D721Med (cell line): ENCODE results near the gene CDC40.

Experiments used
- DNase-seq: peaks from one replicate; pipeline ENCODE4 v3.0.0; 2011; ENCODE audit warnings: low spot score; ENCODE audit not compliant: insufficient read length
- FAIRE-seq: peaks from 2 replicates; lab custom pipeline; 2011; peaks lifted over from hg19 to GRCh38; lab: Jason Lieb, UNC
- TF ChIP-seq, protein P1 (sequence below): IDR thresholded peaks from 2 replicates; pipeline ENCODE4 v1.5.1; 2012; ENCODE audit warnings: mild to moderate bottlenecking, control low read depth; ENCODE audit not compliant: insufficient read depth; ENCODE audit errors: missing control alignments

The CDC40 gene

DNA sequence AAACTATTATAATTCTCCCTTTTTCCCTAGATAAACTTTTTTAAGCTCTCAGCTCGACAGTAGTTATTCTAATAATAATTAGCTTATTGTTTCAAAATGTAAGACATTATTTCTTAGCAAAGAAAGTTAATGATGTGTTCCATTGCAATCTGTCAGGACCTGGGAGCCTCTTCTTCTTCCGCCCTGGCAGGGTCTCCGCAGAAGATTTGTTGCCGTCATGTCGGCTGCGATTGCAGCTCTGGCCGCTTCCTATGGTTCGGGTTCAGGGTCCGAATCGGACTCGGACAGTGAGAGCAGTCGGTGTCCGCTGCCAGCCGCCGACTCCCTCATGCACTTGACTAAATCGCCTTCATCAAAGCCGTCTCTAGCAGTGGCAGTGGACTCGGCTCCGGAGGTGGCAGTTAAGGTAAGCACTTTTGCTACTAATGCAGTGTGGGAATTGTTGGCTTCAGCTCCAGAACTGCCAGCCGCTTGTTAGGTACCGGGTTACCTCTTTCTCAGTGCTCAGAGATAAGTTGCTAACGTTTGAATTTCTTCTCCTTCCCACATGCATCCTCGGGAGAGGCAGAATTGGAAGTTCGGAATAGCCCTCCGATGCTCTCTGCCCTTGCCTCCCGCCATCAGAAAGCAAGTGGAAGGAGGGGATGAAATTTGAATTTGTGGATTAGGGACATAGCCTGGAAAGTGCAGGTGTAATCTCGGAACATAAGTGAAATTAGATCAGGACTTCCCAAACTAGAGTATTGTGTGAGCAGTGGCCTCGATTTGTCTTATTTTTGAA lies at the start of gene CDC40:
Gene CDC40, plus strand, starts transcription at position 200 of the 781 bp plus-strand sequence. Its CDS starts 18 bp downstream, at position 218.
- FAIRE-seq = no peak
- TF ChIP-seq, protein P1, sequence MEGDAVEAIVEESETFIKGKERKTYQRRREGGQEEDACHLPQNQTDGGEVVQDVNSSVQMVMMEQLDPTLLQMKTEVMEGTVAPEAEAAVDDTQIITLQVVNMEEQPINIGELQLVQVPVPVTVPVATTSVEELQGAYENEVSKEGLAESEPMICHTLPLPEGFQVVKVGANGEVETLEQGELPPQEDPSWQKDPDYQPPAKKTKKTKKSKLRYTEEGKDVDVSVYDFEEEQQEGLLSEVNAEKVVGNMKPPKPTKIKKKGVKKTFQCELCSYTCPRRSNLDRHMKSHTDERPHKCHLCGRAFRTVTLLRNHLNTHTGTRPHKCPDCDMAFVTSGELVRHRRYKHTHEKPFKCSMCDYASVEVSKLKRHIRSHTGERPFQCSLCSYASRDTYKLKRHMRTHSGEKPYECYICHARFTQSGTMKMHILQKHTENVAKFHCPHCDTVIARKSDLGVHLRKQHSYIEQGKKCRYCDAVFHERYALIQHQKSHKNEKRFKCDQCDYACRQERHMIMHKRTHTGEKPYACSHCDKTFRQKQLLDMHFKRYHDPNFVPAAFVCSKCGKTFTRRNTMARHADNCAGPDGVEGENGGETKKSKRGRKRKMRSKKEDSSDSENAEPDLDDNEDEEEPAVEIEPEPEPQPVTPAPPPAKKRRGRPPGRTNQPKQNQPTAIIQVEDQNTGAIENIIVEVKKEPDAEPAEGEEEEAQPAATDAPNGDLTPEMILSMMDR = no peak
- no peak for DNase-seq

DNA sequence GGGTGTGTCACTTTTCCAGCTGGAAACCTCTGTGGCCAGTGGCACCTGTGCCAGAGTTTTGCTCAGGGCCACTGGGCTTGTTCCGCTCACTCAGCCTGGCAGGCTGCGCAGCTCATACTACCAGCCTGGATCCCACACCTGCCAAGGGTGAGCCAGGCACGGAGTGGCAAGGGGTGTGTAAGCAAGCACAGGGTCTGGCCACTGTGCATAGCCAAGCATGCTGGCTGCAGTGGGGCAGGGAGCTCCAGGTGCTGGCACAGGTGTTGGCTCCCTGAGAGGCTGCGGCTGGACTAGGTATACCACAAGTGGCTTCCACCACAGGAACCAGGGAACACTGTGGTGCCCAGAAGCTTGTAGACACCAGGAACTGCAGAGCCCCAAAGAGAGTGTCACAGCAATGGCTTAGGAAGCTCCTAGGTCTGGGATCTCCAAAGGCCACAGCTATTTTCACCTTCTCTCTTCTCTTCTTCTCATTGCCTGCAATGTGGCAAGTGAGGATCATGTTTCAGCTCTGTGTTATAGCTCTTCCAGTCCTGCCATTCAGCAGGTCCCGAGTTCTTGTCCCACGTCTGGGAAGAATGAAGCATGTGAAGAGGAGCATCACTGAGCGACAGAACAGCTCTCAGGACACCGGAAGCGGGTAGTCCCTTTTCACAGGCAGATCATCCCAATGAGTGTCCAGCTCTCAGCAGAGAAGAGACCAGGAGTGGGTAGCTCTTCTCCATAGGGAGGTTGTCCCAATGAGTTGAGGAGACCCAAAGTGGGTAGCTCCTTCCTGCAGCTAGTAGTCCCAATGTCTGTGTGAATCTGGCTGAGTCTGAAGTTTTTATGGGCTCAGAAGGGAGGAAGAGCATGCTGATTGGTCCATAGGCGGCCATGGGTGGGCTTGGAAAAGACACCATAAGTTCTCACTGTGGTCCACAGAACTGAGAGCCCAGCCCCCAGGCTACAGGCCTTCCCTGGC lies 42.0 kb upstream of the CDC40 start:
- no peak for FAIRE-seq
- TF ChIP-seq, protein P1 = no peak
- no peak for DNase-seq

DNA sequence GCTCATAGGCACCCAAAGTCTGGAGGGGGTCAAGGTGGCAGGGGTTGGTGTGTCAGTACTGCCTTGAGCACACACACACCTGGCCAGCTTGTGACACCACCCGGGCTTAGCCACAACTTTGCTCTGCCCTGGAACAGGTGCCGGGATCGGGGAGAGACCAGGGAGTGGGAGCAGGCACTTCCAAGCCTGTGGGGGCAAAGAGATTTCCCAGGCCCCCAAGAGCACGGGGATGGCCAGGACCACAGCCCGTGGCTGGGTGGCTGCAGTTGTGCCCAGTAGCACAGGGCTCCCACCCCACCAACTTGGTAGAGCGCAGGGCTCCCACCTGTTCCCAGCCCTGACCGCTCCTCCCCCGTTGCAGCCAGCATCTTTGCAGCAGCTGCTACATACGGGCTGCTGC lies 41.2 kb upstream of the CDC40 start:
- DNase-seq (no peak), FAIRE-seq (no peak)
- TF ChIP-seq, protein P1 = no peak

DNA sequence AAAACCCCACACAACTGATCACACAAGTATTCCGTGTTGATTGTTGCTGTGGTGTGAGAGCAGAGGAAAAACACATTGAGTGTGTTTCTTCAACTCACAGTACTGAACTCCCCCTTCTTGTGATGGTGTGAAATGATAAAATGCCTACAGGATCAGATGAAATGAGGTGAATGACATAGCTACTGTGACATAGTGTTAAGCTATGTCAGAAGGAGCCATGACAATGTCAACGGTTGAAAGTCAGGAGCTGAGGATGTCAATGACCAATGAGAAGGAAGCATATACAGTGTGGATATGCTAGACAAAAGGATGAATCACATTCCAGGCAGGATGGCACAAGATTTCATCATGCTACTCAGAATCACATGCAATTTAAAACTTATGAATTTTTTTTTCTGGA lies 39.6 kb upstream of the CDC40 start:
- TF ChIP-seq, protein P1 = no peak
- FAIRE-seq (no peak), DNase-seq (no peak)

DNA sequence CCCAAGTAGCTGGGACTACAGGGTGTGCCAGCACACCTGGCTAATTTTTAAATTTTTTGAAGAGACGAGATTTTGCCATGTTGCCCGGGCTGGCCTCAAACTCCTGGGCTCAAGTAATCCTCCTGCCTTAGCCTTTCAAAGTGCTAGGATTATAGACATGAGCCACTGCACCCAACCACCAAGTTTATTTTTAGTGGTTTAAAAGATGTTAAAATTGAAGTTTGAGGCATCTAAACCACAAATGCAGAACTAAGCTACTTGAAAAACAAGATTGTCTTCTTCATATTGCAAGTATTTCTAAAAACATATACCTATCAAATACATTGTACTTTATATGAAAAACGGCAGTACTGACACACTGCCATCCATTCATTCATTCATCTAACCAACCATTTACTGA lies 32.4 kb upstream of the CDC40 start:
- FAIRE-seq (no peak), DNase-seq (no peak)
- TF ChIP-seq, protein P1 = no peak

DNA sequence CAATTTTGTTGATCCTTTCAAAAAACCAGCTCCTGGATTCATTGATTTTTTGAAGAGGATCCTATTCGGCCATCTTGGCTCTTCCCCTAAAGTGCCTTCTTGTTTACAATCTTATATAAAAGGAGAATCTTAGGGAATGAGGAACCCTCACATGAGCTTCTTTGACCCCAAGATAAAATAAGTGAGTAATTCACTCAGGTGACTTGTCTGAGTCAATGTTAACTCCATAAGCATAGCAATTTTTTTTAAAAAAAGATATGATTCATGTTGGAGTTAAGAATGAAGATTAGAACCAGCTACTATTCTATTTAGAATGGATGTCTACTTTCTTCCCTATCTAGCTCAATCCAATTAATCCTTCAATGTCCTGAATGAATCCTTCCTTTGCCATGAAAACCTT lies 21.7 kb upstream of the CDC40 start:
- FAIRE-seq (no peak), DNase-seq (no peak)
- TF ChIP-seq, protein P1 = no peak

DNA sequence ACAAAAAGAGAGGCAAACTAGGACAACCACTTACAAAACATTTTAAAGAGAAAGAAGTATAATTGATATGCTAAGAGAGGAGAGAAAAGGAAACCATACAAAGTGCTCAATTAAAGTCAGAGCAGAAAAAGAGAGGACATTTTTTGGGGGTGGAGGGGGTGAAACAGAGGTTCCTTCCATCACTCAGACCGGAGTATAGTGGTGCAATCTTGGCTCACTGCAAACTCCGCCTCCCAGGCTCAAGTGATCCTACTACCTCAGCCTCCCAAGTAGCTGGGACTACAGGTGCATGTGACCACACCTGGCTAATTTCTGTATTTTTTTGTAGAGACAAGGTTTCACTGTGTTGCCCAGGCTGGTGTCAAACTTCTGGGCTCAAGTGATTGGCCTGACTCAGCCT lies 10.1 kb upstream of the CDC40 start:
- FAIRE-seq (no peak), DNase-seq (no peak)
- TF ChIP-seq, protein P1 = no peak
